ENCODE measurements around the gene ST8SIA5. TPM values are rescaled to one million over a fixed set of nuclear protein-coding genes. Genes with fewer than 3 reads are reported as not detected.
"Not testable (repeated sequence)": the region's sequence is repeated elsewhere in the genome, so short reads cannot be mapped to it uniquely, and the experiment has no call there.

ST8SIA5 gene
- total RNA-seq (2021; ENCODE audit: unreplicated experiment) (0.54 TPM), Bru-seq, nascent RNA (percentile 16 among the genes with signal in this experiment), BruChase-seq, experiment 1, labeled RNA remaining after a 6-hour chase (percentile 47 among the genes with signal in this experiment), BruChase-seq, experiment 2, labeled RNA remaining after a 2-hour chase (percentile 35 among the genes with signal in this experiment)
- polyA plus RNA-seq (2012), result 0.16 and 0.25 TPM in 2 replicates
- long read RNA-seq, result 0 reads

DNA sequence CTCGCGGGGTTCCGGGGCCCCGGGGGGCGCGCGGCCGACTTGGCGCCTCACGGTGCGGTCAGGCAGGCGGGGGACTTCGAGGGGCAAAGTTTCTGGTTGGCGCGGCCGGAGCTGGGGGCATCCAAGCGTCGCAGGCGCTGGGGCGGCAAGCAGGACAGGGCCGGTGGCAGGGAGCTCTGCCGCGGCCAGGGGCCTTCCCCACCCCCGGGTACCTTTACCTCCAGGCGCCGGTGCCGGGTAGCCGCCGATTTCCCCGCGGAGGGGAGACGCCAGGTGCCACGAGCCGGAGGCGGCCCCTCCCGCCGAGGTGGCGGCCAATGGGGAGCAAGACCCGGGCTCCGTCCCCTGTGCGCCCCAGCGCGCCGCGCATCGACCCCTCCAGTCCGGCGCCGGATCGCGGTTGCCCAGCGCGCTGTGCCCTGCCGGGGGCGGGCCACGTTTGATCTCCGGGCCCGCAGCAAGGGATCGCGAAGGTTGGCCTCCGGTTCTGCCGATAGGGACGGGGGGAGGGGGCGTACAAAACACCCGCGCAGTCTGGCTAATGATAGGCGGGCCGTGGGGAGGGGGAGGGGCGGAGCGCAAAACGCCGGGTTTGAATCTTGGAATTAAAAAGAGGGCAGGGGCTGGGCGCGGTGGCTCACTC lies at the start of gene ST8SIA5:
Gene ST8SIA5, minus strand, starts transcription at position 495 of the 643 bp plus-strand sequence. CDS start 545 bp downstream, outside the sequence.
- TF ChIP-seq EZH2 (IDR thresholded peaks at IDR 0.05) (no peak), SP1 (IDR thresholded peaks at IDR 0.05; ENCODE audit: low read depth) (no peak), POLR2AphosphoS5 (IDR thresholded peaks at IDR 0.05; ENCODE audit: low read depth, low read length) (no peak), CTCF (IDR thresholded peaks at IDR 0.05 in 2 of 3, conservative IDR thresholded peaks at IDR 0.05 in 1 of 3; ENCODE audit: borderline replicate concordance in 1 of 3, insufficient read depth in 1 of 3, low read depth in 2 of 3, low read length in 2 of 3) (no peak)
- H3K4me1 ChIP-seq (ENCODE audit: control insufficient read depth in 1 of 2, insufficient read depth in 2 of 2, low read length in 2 of 2), result no peaks in the 10 kb centered on the region
- no peaks in the 10 kb centered on the region for H3K79me2 ChIP-seq (ENCODE audit: insufficient read depth, low read length)
- H3K36me3 ChIP-seq (ENCODE audit: control insufficient read depth in 1 of 2, insufficient read depth in 2 of 2, low read length in 2 of 2), result no peaks in the 10 kb centered on the region
- no peaks in the 10 kb centered on the region for H3K9me3 ChIP-seq (ENCODE audit: control insufficient read depth in 1 of 2, insufficient read depth in 1 of 2, low read depth in 1 of 2, low read length in 2 of 2)
- ChIA-PET POLR2A (interaction anchor here (0.9 kb wide), 1 partner anchor 484 kb away, joined by 4 read pairs; no protein-coding TSS in a partner anchor), RAD21 (ENCODE audit: low non-redundant PET in 1 of 2, low total read pairs in 2 of 2, uncharacterized antibody in 2 of 2, unreplicated experiment in 2 of 2) (no interaction called here), CTCF (no interaction called here)
- H3K27ac ChIP-seq (ENCODE audit: low read depth, low read length), result no peak within 1 kb of the TSS
- H3K27me3 ChIP-seq (ENCODE audit: insufficient read depth, low read length), result peaks cover 10% of the 10 kb centered on the region; the same call in 1 of the 2 replicates
- no peaks in the 10 kb centered on the region for H4K20me1 ChIP-seq (ENCODE audit: insufficient read depth)
- no TSS peak for BruUV-seq (replicated peaks)
- DNase-seq (ENCODE audit: low read depth, low spot score), result no peak
- H3K4me3 ChIP-seq (replicated peaks in 1 of 2; ENCODE audit: low read depth in 1 of 2, low read length in 2 of 2), result no peak within 1 kb of the TSS
- no peak for ATAC-seq
- no peak within 1 kb of the TSS for H3K4me2 ChIP-seq (ENCODE audit: low read length)
- no peak within 1 kb of the TSS for H3K9ac ChIP-seq (ENCODE audit: low read length)
- H2AFZ ChIP-seq (ENCODE audit: low read depth, low read length, poor library complexity, severe bottlenecking), result no peak within 1 kb of the TSS
- no peaks in the 10 kb centered on the region for H3K9me2 ChIP-seq (ENCODE audit: insufficient read depth)
- intact Hi-C loops (cut with micrococcal nuclease), result no loop called here

DNA sequence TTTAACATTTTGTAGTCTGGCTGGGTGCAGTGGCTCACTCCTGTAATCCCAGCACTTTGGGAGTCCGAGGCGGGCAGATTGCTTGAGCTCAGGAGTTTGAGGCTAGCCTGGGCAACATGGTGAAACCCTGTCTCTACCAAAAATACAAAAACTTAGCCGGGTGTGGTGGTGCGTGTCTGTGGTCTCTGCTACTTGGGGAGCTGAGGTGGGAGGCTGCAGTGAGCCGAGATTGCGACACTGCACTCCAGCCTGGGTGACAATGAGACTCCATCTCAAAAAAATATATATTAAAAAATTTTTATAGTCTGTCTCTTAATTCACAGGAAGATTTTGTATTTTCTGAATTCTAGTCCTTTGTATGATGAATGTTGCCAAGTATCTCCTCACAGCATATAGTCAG lies 39.1 kb upstream of the ST8SIA5 start:
- H3K27ac ChIP-seq (ENCODE audit: low read depth, low read length); H4K20me1 ChIP-seq (ENCODE audit: insufficient read depth); H3K4me1 ChIP-seq (ENCODE audit: control insufficient read depth in 1 of 2, insufficient read depth in 2 of 2, low read length in 2 of 2); H3K9ac ChIP-seq (ENCODE audit: low read length); H2AFZ ChIP-seq (ENCODE audit: low read depth, low read length, poor library complexity, severe bottlenecking); H3K9me2 ChIP-seq (ENCODE audit: insufficient read depth); ATAC-seq; CTCF ChIA-PET; H3K27me3 ChIP-seq (ENCODE audit: insufficient read depth, low read length); intact Hi-C loops (cut with micrococcal nuclease); H3K4me3 ChIP-seq (replicated peaks in 1 of 2; ENCODE audit: low read depth in 1 of 2, low read length in 2 of 2); H3K4me2 ChIP-seq (ENCODE audit: low read length); H3K9me3 ChIP-seq (ENCODE audit: control insufficient read depth in 1 of 2, insufficient read depth in 1 of 2, low read depth in 1 of 2, low read length in 2 of 2); RAD21 ChIA-PET (ENCODE audit: low non-redundant PET in 1 of 2, low total read pairs in 2 of 2, uncharacterized antibody in 2 of 2, unreplicated experiment in 2 of 2); H3K79me2 ChIP-seq (ENCODE audit: insufficient read depth, low read length); BruUV-seq (replicated peaks); DNase-seq (ENCODE audit: low read depth, low spot score); POLR2A ChIA-PET; H3K36me3 ChIP-seq (ENCODE audit: control insufficient read depth in 1 of 2, insufficient read depth in 2 of 2, low read length in 2 of 2): not testable (repeated sequence)

All from HCT116 (cell line).